Spleen (tissue), 13 donors: Measurements from ENCODE around the gene CCDC78. TPM values are rescaled to one million over a fixed set of nuclear protein-coding genes. Genes with fewer than 3 reads are reported as not detected.

Experiments used
- DNase-seq: peaks from one replicate; pipeline ENCODE4 v3.0.0-alpha.2; 2020
- H3K27ac ChIP-seq, 8 donors: fragments of 200-600 bp; sonication (generic) in 7 of 8; 1 replicate in 4 of 8; 2 replicates in 4 of 8; pipeline versions ENCODE4 v1.5.0 to v1.8.0; 2016 to 2021; ENCODE audit warnings: inconsistent platforms in 4 of 8, mild to moderate bottlenecking in 4 of 8, moderate library complexity in 1 of 8
- H3K27me3 ChIP-seq, 7 donors: fragments of 200-600 bp; sonication (generic) in 6 of 7; replicated peaks in 1 of 7; 1 replicate in 4 of 7; 2 replicates in 3 of 7; pipeline versions ENCODE4 v1.5.0 to v1.8.0; 2016 to 2021; ENCODE audit warnings: inconsistent platforms in 3 of 7, mild to moderate bottlenecking in 1 of 7
- H3K36me3 ChIP-seq, 6 donors: fragments of 200-600 bp; sonication (generic) in 5 of 6; 1 replicate in 4 of 6; 2 replicates in 2 of 6; pipeline versions ENCODE4 v1.5.0 to v1.8.0; 2016 to 2021; ENCODE audit warnings: inconsistent platforms in 2 of 6
- H3K4me1 ChIP-seq, 6 donors: fragments of 200-600 bp; sonication (generic) in 5 of 6; 1 replicate in 3 of 6; 2 replicates in 3 of 6; pipeline versions ENCODE4 v1.5.0 to v1.8.0; 2016 to 2021; ENCODE audit warnings: inconsistent platforms in 3 of 6
- H3K4me3 ChIP-seq, 8 donors: fragments of 200-600 bp; sonication (generic) in 7 of 8; 1 replicate in 4 of 8; 2 replicates in 4 of 8; pipeline versions ENCODE4 v1.5.0 to v1.8.0; 2016 to 2021; ENCODE audit warnings: inconsistent platforms in 4 of 8, mild to moderate bottlenecking in 4 of 8, moderate library complexity in 2 of 8
- H3K9me3 ChIP-seq, 8 donors: fragments of 200-600 bp; sonication (generic) in 7 of 8; 1 replicate in 4 of 8; 2 replicates in 4 of 8; pipeline versions ENCODE4 v1.5.0 to v1.8.0; 2016 to 2021; ENCODE audit warnings: inconsistent platforms in 4 of 8
- CTCF ChIP-seq, 11 experiments: fragments of 200-600 bp in 7 of 11; fragments of 450-650 bp in 4 of 11; sonication (generic) in 4 of 11; IDR thresholded peaks in 8 of 11; conservative IDR thresholded peaks in 3 of 11; 1 replicate in 7 of 11; 2 replicates in 4 of 11; pipeline versions ENCODE4 v1.4.0 to v1.8.0; 2016 to 2021; ENCODE audit warnings: antibody characterized with exemption in 11 of 11, inconsistent platforms in 4 of 11, mild to moderate bottlenecking in 1 of 11
- POLR2A ChIP-seq, 3 donors: fragments of 450-650 bp; IDR thresholded peaks; one replicate each; pipeline ENCODE4 v1.5.1; 2017; ENCODE audit warnings: antibody characterized with exemption in 3 of 3, mild to moderate bottlenecking in 1 of 3
- POLR2AphosphoS5 ChIP-seq, 3 donors: sonication (generic); formaldehyde crosslinking; IDR thresholded peaks; one replicate each; pipeline ENCODE4 v1.5.1; 2017; ENCODE audit warnings: antibody characterized with exemption in 3 of 3
- WGBS, 5 donors: extraction: QIAGEN DNeasy Blood & Tissue Kit in 3 of 5; methylation state at CpG; one replicate each; pipeline versions ENCODE4 v1.1.5 to v1.1.7; 2013 to 2018; 5-methylcytosine and 5-hydroxymethylcytosine counted together
- intact Hi-C: fragments of 100-400 bp; cut with DNase I; formaldehyde crosslinking; loops from one replicate; pipeline ENCODE4 v1.15.0; 2023; ENCODE audit warnings: low total_unique reads
- long read RNA-seq, 2 donors: transcript quantifications; one replicate each; lab custom pipeline, GENCODE V29; 2026
- polyA plus RNA-seq, 3 donors: library from polyadenylated mRNA; stranded (reverse); fragments of 200-250 nt; gene quantifications; one replicate each; pipeline ENCODE4 v1.2.1, GENCODE V29; 2013
- total RNA-seq, 7 donors: library from RNA; depleted of rRNA in 3 of 7; stranded (reverse); fragments of >200 nt in 3 of 7; fragmentation: NEBNext Ultra II Directional in 4 of 7; extraction: Animal tissue kit (Norgen Biotek cat#: 25700) in 4 of 7; gene quantifications; one replicate each; pipeline versions ENCODE4 v1.1.0 to v1.2.1, GENCODE V29; 2016 to 2021
- donor health status: healthy with polysubstance abuse.
- donor health status: DM: no; HTN: no; CAD: no; lungs with moderate emphysema.
- donor health status: DM: no; HTN: no; CAD: no.
- donor health status: Bipolar disorder and iron deficiency.
- donor health status: healthy.
- donor health status: DM: no; HTN: no; CAD: no.
- donor health status: DM: yes; HTN: yes; CAD: no.

The CCDC78 gene
- total RNA-seq (10 to 100 TPM in 1 of 7 donors, 1 to 10 TPM in 6; 2.9 to 11.9 (median 6.3) TPM), polyA plus RNA-seq (10 to 100 TPM; 12.0 to 23.7 (median 13.9) TPM)
- long read RNA-seq, donor 1, result 0 reads
- long read RNA-seq, donor 2, partial matches to known transcripts, result 0 of 1 reads
- long read RNA-seq, donor 2, other reads (novel, unspliced or antisense), result 0 of 1 reads

- DNase-seq, result peak; percentile 93
- H3K36me3 ChIP-seq, result peaks cover 0 to 39% (median 4%) of the 10 kb centered on the region in 6 donors
- no peak for TF ChIP-seq CTCF (IDR thresholded peaks at IDR 0.05 in 8 of 11, conservative IDR thresholded peaks at IDR 0.05 in 3 of 11)
- TF ChIP-seq POLR2AphosphoS5 (IDR thresholded peaks at IDR 0.05), result peak in 2 of 3 donors; percentile 39 to 56
- no peak for TF ChIP-seq POLR2A (IDR thresholded peaks at IDR 0.05)
- H3K4me1 ChIP-seq, result peaks cover 11 to 63% (median 46%) of the 10 kb centered on the region in 6 donors
- peak within 1 kb of the TSS; percentile 49 to 83 (median 60) for H3K4me3 ChIP-seq
- intact Hi-C loops, result no loop called here
- H3K27me3 ChIP-seq, result peaks cover 0 to 42% (median 18%) of the 10 kb centered on the region in 7 donors
- no peaks in the 10 kb centered on the region for H3K9me3 ChIP-seq
- H3K27ac ChIP-seq, result peak within 1 kb of the TSS; percentile 9 to 90 (median 70)
- 0 to 6% (median 2%) methylated on average over 13 to 88 of the region's 88 CpGs for whole genome bisulfite sequencing, 5 donors
Measured at GRCh38 chr16:726438-727290, at the start of gene CCDC78, which contains the start of gene HAGHL. CCDC78 (minus strand) TSS chr16:726443; CDS start chr16:726367, 76 bp downstream. HAGHL (plus strand) TSS chr16:727106; CDS start chr16:727510, 404 bp downstream.

GRCh38 chr16:775236-775796 lies 49.1 kb upstream of the CCDC78 start:
- H3K27ac ChIP-seq, result no peak overlapping the region
- H3K27me3 ChIP-seq, result peaks cover 0 to 73% (median 34%) of the 10 kb centered on the region in 7 donors
- H3K4me1 ChIP-seq, result no peaks in the 10 kb centered on the region
- no peak overlapping the region for H3K4me3 ChIP-seq
- 73 to 83% (median 78%) methylated on average over 20 to 36 of the region's 36 CpGs for WGBS, 5 donors
- no peak for DNase-seq
- no peak for TF ChIP-seq CTCF (IDR thresholded peaks at IDR 0.05 in 8 of 11, conservative IDR thresholded peaks at IDR 0.05 in 3 of 11)
- TF ChIP-seq POLR2AphosphoS5 (IDR thresholded peaks at IDR 0.05), result no peak
- TF ChIP-seq POLR2A (IDR thresholded peaks at IDR 0.05), result no peak
- no peaks in the 10 kb centered on the region for H3K9me3 ChIP-seq
- H3K36me3 ChIP-seq, result no peaks in the 10 kb centered on the region
- intact Hi-C loops, result no loop called here

- TF ChIP-seq POLR2A (IDR thresholded peaks at IDR 0.05) (no peak), CTCF (IDR thresholded peaks at IDR 0.05 in 8 of 11, conservative IDR thresholded peaks at IDR 0.05 in 3 of 11) (no peak), POLR2AphosphoS5 (IDR thresholded peaks at IDR 0.05) (no peak)
- WGBS, 5 donors, result 82 to 97% (median 86%) methylated on average over 16 to 46 of the region's 46 CpGs
- H3K27me3 ChIP-seq, result peaks cover 0 to 73% (median 31%) of the 10 kb centered on the region in 7 donors
- no peak overlapping the region for H3K27ac ChIP-seq
- intact Hi-C loops, result no loop called here
- DNase-seq, result no peak
- no peaks in the 10 kb centered on the region for H3K9me3 ChIP-seq
- H3K4me1 ChIP-seq, result no peaks in the 10 kb centered on the region
- H3K36me3 ChIP-seq, result no peaks in the 10 kb centered on the region
- H3K4me3 ChIP-seq, result no peak overlapping the region
Measured at GRCh38 chr16:774086-775001, 48.1 kb upstream of the CCDC78 start.
